ENCODE measurements around the gene SBF2.

The SBF2 gene

DNA sequence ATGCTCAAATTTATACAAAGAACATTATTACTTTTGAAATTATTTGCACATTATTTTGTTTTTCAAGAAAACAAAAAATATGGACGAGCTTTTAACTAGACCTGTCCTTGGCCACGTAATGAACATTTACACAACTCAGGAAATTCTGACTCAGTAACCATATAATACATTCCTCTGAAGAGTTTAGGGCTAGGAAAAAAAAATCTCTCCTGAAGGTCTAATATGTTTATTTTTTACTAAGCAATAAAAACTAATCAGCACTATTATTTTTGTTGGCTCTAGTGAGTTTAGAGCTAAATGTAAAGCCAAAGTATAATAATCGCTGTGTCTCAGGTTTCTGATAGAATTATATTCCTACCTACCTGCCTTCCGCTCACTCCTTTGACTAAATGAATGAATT, 442.7 kb downstream of the SBF2 start:
- no peak for DNase-seq (ENCODE audit: low spot score)

DNA sequence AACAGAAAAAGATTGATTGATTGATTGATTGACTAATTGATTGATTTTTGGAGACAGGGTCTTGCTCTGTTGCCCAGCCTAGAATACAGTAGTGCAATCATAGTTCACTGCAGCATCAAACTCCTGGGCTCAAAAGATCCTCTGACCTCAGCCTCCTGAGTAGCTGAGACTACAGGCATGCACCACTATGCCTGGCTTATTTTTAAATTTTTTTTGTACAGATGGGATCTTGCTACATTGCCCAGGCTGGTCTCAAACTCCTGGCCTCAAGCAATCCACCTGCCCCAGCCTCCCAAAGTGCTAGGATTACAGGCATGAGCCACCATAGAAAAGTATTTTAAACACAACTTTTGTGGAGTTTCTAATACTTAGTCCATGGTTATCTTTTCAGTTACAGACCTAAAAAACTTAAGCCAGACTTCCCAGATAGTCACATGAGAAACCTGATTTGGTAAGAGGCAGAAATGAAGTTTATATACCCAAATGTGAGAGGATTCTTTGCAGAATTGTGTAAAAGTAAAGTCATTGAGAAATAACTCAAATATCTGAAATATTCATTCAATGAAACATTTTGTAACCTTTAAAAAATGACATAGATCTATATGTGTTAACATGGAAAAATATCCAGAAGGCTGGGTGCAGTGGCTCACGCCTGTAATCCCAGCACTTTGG, 443.7 kb downstream of the SBF2 start:
- DNase-seq (ENCODE audit: low spot score) = no peak

- no peak for DNase-seq (ENCODE audit: low spot score)
Observed at GRCh38 chr11:9849389-9849788, 444.6 kb downstream of the SBF2 start.

GRCh38 chr11:9847636-9848035, 446.4 kb downstream of the SBF2 start:
- no peak for DNase-seq (ENCODE audit: low spot score)

DNA sequence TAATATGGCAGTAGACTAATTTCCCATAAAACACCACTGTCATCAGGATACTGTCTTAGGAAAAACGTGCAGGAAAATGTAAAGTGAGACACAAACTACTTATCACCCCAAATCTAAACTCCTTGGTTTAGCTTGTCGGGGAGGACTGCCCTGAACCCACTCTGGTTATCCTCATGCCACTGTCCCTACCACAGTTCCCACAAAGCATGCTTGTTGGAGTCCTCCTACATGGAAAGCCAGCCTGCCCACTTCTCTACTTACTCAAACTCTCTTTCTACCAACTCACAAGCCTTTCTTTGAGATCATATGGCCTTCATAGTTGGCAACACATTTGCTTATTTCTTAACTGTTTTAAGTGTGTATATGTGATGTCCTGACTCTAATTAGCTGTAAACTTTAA, 451.1 kb downstream of the SBF2 start:
- no peak for DNase-seq (ENCODE audit: low spot score)

GRCh38 chr11:9840460-9841004, 453.5 kb downstream of the SBF2 start:
- peak; percentile 12 for DNase-seq (ENCODE audit: low spot score)

DNA sequence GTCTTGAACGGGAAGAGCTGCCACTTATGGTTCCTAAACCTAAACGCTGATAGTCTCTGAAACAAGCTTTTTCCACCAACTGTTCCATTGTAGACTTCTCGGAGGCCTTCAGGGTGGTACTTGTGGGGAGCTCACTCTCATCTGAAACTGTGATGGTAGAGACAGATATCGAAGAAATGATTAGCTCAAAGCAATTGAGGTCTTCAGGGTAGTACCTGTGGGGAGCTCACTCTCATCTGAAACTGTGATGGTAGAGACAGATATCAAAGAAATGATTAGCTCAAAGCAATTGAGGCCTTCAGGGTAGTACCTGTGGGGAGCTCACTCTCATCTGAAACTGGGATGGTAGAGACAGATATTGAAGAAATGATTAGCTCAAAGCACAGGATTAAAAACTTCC, 454.5 kb downstream of the SBF2 start:
- no peak for DNase-seq (ENCODE audit: low spot score)

DNA sequence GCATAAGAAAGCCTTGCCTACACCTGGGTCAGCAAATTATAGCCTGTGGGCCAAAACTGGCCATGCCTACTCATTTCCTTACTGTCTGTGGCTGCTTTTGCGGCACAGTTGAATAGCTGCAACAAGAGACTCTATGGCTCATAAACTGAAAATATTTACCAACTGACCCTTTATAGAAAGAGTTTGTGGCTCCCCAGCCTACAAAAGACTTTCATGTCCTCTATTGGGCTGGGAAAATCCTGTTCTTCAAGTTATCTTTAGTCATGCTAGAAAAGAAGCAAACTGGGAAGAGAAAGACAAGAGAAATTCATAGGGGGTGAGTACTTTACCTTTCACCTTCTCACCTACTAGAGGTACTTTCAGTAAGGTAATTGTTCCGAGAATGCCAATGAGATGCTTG, 455.1 kb downstream of the SBF2 start:
- DNase-seq (ENCODE audit: low spot score) = peak; percentile 59

DNA sequence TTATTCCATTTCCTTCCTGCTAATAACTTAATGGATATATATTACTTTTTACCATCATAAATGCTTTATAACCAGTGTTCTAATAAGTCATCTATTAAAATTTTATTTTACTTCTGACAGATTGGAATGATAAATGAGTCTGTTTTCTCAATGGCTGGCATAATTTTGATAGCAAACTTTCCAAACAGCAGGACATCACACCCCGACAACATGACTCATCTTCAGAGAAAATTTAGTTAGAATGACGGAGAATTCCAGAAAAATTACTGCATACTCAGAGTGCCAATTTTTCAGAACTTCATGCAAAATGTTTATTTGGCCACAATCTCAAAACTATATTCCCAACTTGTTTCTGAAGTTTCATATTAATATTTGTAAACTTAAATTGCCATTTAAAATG, 455.8 kb downstream of the SBF2 start:
- no peak for DNase-seq (ENCODE audit: low spot score)

GRCh38 chr11:9834291-9834690, 459.7 kb downstream of the SBF2 start:
- DNase-seq (ENCODE audit: low spot score) = no peak

DNA sequence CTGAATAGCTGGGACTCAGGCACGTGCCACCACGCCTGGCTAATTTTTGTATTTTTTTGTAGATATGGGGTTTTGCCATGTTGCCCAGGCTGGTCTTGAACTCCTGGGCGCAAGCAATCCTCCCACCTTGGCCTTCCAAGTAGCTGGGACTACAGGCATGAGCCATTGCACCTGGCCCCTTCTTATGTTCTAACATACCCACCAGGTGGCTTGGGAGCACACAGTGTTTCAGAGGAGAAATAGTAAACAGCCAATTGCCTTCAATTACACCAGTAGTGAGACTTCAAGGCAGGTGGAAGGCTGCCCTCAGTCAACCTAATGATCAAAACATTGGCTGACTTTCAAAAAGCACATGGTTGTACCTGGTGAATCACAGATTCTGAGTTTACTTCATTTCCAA, 462.9 kb downstream of the SBF2 start:
- DNase-seq (ENCODE audit: low spot score) = no peak

DNA sequence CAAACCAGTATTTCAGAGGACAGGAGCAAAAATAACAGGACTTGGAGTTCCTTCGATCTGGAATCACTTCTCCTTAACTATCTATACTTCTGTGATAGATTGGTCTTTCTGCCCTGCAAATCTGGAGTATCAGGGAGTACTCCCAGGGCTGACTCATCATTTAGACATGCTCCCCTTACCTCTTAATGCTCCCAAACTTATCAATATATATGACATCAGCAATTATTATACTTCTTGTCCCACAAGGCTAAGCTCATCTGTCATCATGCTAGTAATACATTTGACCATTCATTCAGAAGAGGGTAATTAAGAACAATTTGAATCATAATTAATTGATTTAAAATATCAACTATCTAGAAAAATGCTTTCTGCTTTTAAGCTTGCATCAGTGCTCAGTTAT, 466.3 kb downstream of the SBF2 start:
- no peak for DNase-seq (ENCODE audit: low spot score)

GRCh38 chr11:9826390-9826789, 467.6 kb downstream of the SBF2 start:
- DNase-seq (ENCODE audit: low spot score) = no peak

GRCh38 chr11:9825895-9826294, 468.1 kb downstream of the SBF2 start:
- no peak for DNase-seq (ENCODE audit: low spot score)

DNA sequence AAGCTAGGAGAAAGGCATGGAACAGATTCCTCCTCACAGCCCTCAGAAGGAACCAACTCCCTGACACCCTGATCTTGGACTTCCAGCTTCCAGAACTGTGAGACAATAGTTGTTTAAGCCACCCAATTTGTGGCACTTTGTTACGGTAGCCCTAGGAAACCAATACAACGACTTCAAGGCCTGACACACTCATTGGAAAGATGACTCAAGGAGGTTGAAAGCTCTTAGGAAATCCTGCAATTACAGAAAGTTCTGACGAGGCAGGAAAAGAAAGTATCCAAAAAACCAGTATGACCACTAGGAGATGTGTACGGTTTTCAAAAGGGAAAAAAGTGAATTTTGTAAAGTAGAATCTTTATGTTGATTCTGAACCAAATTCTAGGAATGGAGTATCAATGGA, 468.7 kb downstream of the SBF2 start:
- no peak for DNase-seq (ENCODE audit: low spot score)

- DNase-seq (ENCODE audit: low spot score) = no peak
Observed at GRCh38 chr11:9823887-9824385, 470.1 kb downstream of the SBF2 start.

GRCh38 chr11:9823439-9823838, 470.6 kb downstream of the SBF2 start:
- no peak for DNase-seq (ENCODE audit: low spot score)

DNA sequence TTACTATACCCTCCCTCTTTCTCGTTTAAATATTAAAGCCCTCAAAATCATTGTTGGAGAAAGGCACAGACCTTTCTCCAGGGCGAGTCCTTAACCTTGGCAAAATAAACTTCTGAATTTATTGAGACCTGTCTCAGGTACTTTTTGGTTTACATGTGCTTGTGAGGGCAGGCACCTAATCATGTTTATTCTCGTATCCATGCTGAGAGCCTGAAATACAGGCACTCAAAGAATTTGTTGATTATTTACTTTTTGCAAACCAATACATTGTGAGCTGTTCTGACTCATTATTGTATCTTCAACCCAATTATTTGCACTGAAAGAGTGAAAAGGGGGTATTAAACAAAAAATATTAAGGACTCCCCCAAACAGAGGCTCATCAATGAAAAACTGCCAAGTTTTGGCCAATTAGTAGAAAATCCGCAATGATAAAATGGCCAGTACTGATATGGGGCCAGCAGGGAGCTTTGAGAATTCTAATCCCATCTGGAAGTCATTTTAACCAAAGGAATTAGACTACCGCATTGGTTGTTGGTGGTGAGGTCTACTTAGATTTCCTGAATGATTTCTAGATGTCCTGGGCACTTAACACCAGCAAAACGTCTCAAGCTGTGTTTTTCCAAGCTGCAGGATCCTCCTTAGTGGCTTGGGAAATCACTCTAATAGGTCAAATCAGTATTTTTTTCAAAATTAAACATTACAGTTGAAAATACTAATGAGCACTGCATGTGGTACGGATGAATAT, 472.8 kb downstream of the SBF2 start:
- no peak for DNase-seq (ENCODE audit: low spot score)

DNA sequence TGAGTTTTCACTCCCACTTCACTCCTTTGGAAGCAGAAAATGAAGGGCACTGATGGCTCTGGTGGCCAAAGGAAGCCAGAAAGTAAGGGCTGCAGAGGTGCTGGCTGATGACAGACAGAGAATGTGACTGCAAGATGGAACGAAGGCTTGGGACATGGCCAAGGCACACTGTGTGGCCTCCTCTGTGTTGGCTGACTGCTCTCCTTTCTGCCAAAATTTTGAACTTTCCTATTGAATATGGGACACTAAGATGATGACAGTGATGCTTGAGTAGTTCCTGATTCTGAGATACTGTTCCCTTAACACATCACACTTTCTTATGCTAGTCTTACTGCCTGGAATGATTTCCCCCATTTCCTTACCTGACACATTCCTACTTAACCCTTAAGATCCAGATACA, 473.8 kb downstream of the SBF2 start:
- no peak for DNase-seq (ENCODE audit: low spot score)

DNA sequence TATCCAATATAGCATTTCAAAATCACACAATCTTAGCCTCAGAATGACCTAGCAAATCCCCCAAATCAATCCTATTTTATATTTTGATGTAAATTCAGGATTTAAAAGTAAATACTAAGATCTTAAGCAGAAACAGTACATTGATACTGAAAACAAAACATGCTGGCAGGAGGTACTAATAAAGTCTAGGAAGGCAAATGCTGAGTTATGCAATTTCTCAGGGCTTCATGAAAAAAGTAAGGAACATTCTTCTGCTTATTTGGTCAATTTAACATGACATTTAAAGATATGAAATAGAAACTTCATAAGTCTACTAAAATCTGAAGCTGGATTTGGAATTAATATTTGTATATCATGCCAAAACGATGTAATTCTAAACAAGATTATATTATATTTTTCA, 476.8 kb downstream of the SBF2 start:
- no peak for DNase-seq (ENCODE audit: low spot score)

- peak; percentile 70 for DNase-seq (ENCODE audit: low spot score)
Observed at GRCh38 chr11:9815486-9816136, 478.4 kb downstream of the SBF2 start.

DNA sequence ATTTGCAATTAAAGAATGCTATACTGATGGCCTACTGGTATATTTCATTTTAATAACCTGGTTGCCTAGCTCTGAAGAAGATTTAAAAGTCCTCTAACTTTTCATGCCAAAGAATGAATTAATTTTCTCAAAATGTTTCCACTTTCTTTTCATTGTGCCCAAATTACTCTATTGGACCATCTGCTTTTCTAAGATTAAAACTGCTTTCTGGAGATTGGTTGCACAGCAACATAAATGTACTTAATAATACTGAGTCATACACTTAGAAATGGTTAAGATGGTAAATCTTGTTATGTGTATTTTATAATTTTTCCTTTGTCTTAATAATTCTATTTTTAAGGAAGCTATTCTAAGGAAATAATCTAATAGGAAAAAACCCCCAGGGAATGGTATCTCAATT, 479.9 kb downstream of the SBF2 start:
- no peak for DNase-seq (ENCODE audit: low spot score)

GRCh38 chr11:9808943-9809342, 485.1 kb downstream of the SBF2 start:
- DNase-seq (ENCODE audit: low spot score) = no peak

Data from kidney tubule cell (primary cell).